ENCODE measurements around the gene ADAMTSL1. TPM values are rescaled to one million over a fixed set of nuclear protein-coding genes. Genes with fewer than 3 reads are reported as not detected.

ADAMTSL1 gene
- total and polyA plus RNA-seq, 2 experiments from 2014 or later, result 2.3 to 5.0 TPM

GRCh38 chr9:18606846-18607245 lies 132.9 kb downstream of the ADAMTSL1 start (continued):
- TF ChIP-seq ZNF462 (CRISPR knock-in tag; IDR thresholded peaks at IDR 0.05), result no peak
- TF ChIP-seq, protein P1, sequence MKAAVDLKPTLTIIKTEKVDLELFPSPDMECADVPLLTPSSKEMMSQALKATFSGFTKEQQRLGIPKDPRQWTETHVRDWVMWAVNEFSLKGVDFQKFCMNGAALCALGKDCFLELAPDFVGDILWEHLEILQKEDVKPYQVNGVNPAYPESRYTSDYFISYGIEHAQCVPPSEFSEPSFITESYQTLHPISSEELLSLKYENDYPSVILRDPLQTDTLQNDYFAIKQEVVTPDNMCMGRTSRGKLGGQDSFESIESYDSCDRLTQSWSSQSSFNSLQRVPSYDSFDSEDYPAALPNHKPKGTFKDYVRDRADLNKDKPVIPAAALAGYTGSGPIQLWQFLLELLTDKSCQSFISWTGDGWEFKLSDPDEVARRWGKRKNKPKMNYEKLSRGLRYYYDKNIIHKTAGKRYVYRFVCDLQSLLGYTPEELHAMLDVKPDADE (IDR thresholded peaks at IDR 0.05), result no peak
- no peak for TF ChIP-seq EZH2 (IDR thresholded peaks at IDR 0.05; ENCODE audit: low read depth, unreplicated experiment)

DNA sequence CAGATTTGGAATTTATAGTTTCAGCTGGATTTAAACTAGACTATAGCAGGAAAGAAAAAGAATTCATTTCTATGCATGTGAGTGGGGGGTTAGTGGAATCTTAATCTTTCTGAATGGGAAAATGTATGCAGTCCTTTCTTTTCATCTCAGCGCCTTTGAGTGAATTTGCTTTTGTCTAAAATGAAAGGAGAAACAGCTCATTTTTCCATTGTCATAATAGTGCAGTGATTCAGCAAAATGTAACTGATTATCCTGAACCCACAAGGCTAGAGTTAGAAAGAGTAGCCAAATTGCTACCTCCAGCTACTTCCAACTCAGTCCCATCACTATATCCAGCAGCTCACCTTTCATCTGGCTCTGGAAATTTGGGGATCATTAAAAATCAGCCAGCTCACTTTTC lies 134.4 kb downstream of the ADAMTSL1 start:
- H3K9me3 Mint-ChIP-seq, result peaks cover 15% of the 10 kb centered on the region
- no peak for DNase-seq (ENCODE audit: low spot score)
- Histone ChIP-seq H3K36me3 (ENCODE audit: insufficient read depth) (no peaks in the 10 kb centered on the region), H3K4me1 (ENCODE audit: insufficient read depth) (peaks cover 30% of the 10 kb centered on the region), H4K20me1 (replicated peaks; ENCODE audit: insufficient read depth) (no peaks in the 10 kb centered on the region), H3K4me3 (no peak overlapping the region), H2AFZ (no peak overlapping the region), H3F3A (replicated peaks; ENCODE audit: low read depth) (no peaks in the 10 kb centered on the region), H3K79me2 (replicated peaks; ENCODE audit: insufficient read depth) (no peaks in the 10 kb centered on the region), H3K4me2 (no peak overlapping the region), H3K27me3 (ENCODE audit: insufficient read depth) (no peaks in the 10 kb centered on the region; the same call in 1 of the 2 replicates), H3K9me2 (ENCODE audit: insufficient read depth) (no peaks in the 10 kb centered on the region), H3K27ac (ENCODE audit: low read depth) (no peak overlapping the region)
- no peak overlapping the region for H3K27ac Mint-ChIP-seq
- H3K36me3 Mint-ChIP-seq (ENCODE audit: low read depth), result peaks cover 13% of the 10 kb centered on the region; the same call in 2 of the 3 replicates
- ATAC-seq, result no peak
- peaks cover 29% of the 10 kb centered on the region for H3K4me1 Mint-ChIP-seq
- TF ChIP-seq EZH2 (IDR thresholded peaks at IDR 0.05; ENCODE audit: low read depth, unreplicated experiment) (no peak), JUNB (IDR thresholded peaks at IDR 0.05; ENCODE audit: unreplicated experiment) (no peak)
- H3K4me3 Mint-ChIP-seq, result no peak overlapping the region
- peaks cover 2% of the 10 kb centered on the region for H3K27me3 Mint-ChIP-seq (ENCODE audit: insufficient read depth, low read depth, poor library complexity)
